Measurements from ENCODE around the gene MBTPS1.

Gene MBTPS1

GRCh38 chr16:84095466-84095865, 21.3 kb downstream of the MBTPS1 start:
- DNase-seq = no peak

- DNase-seq = no peak
Measured at GRCh38 chr16:84093879-84094270, 22.9 kb downstream of the MBTPS1 start.

- no peak for DNase-seq
Measured at GRCh38 chr16:84093120-84093878, 23.4 kb downstream of the MBTPS1 start.

- DNase-seq = no peak
Measured at GRCh38 chr16:84091460-84091859, 25.3 kb downstream of the MBTPS1 start.

- no peak for DNase-seq
Measured at GRCh38 chr16:84090211-84090610, 26.5 kb downstream of the MBTPS1 start.

GRCh38 chr16:84088695-84089395, 27.9 kb downstream of the MBTPS1 start:
- no peak for DNase-seq

- DNase-seq = no peak
Measured at GRCh38 chr16:84087466-84088151, 29.1 kb downstream of the MBTPS1 start.

GRCh38 chr16:84087001-84087400, 29.7 kb downstream of the MBTPS1 start:
- no peak for DNase-seq

GRCh38 chr16:84086341-84086740, 30.4 kb downstream of the MBTPS1 start:
- DNase-seq = no peak

- DNase-seq = no peak
Measured at GRCh38 chr16:84085773-84086172, 31.0 kb downstream of the MBTPS1 start.

GRCh38 chr16:84085271-84085667, 31.5 kb downstream of the MBTPS1 start:
- DNase-seq = no peak

GRCh38 chr16:84084570-84085270, 32.0 kb downstream of the MBTPS1 start:
- peak; percentile 66 for DNase-seq

GRCh38 chr16:84082835-84083569, 33.7 kb downstream of the MBTPS1 start:
- DNase-seq = no peak

GRCh38 chr16:84082110-84082509, 34.6 kb downstream of the MBTPS1 start:
- no peak for DNase-seq

GRCh38 chr16:84081446-84081989, 35.2 kb downstream of the MBTPS1 start:
- DNase-seq = no peak

- no peak for DNase-seq
Measured at GRCh38 chr16:84080813-84081212, 35.9 kb downstream of the MBTPS1 start.

GRCh38 chr16:84080378-84080777, 36.4 kb downstream of the MBTPS1 start:
- no peak for DNase-seq

GRCh38 chr16:84079664-84080063, 37.1 kb downstream of the MBTPS1 start:
- DNase-seq = no peak

GRCh38 chr16:84075376-84075775, 41.4 kb downstream of the MBTPS1 start:
- no peak for DNase-seq

GRCh38 chr16:84074721-84075120, 42.0 kb downstream of the MBTPS1 start:
- DNase-seq = no peak

- DNase-seq = no peak
Measured at GRCh38 chr16:84072014-84072413, 44.7 kb downstream of the MBTPS1 start.

- DNase-seq = no peak
Measured at GRCh38 chr16:84071121-84071520, 45.6 kb downstream of the MBTPS1 start.
